ENCODE results near the gene MEF2D.

DNA sequence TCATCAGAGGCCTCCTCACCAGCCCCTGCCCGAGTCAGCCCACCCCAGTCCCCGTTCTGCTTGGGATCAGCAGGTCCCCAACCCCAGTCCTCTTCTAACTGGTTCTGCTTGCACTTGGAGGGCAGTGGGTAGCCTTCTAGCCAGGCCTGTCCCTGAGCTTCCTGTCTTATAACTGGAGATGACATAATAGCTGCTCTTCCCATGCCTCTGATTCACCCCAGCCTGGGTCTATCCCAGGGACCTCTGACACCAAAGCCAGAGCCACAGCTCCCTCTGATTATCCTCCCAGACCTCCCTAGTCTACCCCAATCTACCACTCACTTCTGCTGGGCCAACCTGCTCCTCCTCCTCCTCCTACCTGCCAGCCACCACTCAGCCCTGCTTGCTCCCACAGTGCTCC is 40.4 kb upstream of the MEF2D start:
- TF ChIP-seq, protein P1, sequence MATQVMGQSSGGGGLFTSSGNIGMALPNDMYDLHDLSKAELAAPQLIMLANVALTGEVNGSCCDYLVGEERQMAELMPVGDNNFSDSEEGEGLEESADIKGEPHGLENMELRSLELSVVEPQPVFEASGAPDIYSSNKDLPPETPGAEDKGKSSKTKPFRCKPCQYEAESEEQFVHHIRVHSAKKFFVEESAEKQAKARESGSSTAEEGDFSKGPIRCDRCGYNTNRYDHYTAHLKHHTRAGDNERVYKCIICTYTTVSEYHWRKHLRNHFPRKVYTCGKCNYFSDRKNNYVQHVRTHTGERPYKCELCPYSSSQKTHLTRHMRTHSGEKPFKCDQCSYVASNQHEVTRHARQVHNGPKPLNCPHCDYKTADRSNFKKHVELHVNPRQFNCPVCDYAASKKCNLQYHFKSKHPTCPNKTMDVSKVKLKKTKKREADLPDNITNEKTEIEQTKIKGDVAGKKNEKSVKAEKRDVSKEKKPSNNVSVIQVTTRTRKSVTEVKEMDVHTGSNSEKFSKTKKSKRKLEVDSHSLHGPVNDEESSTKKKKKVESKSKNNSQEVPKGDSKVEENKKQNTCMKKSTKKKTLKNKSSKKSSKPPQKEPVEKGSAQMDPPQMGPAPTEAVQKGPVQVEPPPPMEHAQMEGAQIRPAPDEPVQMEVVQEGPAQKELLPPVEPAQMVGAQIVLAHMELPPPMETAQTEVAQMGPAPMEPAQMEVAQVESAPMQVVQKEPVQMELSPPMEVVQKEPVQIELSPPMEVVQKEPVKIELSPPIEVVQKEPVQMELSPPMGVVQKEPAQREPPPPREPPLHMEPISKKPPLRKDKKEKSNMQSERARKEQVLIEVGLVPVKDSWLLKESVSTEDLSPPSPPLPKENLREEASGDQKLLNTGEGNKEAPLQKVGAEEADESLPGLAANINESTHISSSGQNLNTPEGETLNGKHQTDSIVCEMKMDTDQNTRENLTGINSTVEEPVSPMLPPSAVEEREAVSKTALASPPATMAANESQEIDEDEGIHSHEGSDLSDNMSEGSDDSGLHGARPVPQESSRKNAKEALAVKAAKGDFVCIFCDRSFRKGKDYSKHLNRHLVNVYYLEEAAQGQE (tag by site-specific recombination; IDR thresholded peaks at IDR 0.05): no peak
- TF ChIP-seq GLI2 (tag by site-specific recombination; IDR thresholded peaks at IDR 0.05; ENCODE audit: borderline replicate concordance, low read depth): no peak
- TF ChIP-seq, protein P2, sequence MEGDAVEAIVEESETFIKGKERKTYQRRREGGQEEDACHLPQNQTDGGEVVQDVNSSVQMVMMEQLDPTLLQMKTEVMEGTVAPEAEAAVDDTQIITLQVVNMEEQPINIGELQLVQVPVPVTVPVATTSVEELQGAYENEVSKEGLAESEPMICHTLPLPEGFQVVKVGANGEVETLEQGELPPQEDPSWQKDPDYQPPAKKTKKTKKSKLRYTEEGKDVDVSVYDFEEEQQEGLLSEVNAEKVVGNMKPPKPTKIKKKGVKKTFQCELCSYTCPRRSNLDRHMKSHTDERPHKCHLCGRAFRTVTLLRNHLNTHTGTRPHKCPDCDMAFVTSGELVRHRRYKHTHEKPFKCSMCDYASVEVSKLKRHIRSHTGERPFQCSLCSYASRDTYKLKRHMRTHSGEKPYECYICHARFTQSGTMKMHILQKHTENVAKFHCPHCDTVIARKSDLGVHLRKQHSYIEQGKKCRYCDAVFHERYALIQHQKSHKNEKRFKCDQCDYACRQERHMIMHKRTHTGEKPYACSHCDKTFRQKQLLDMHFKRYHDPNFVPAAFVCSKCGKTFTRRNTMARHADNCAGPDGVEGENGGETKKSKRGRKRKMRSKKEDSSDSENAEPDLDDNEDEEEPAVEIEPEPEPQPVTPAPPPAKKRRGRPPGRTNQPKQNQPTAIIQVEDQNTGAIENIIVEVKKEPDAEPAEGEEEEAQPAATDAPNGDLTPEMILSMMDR (tag by site-specific recombination; IDR thresholded peaks at IDR 0.05): no peak
